Panc1 (cell line): Measurements from ENCODE around the gene PRKD1.

Experiments used
- CTCF ChIP-seq: fragments of 450-650 bp; IDR thresholded peaks from 2 replicates; pipeline ENCODE4 v1.5.1; 2017; ENCODE audit warnings: mild to moderate bottlenecking
- POLR2AphosphoS5 ChIP-seq: IDR thresholded peaks from 2 replicates; pipeline ENCODE4 v1.6.1; 2012; ENCODE audit warnings: mild to moderate bottlenecking, low read depth, low read length, moderate library complexity
- REST ChIP-seq, 2 experiments: IDR thresholded peaks; 2 replicates each; pipeline ENCODE4 v1.6.1; 2011 to 2012; ENCODE audit warnings: low read depth in 2 of 2, control low read depth in 1 of 2, low read length in 1 of 2, mild to moderate bottlenecking in 1 of 2, moderate library complexity in 1 of 2; ENCODE audit not compliant: insufficient read depth in 1 of 2
- TCF7L2 ChIP-seq: IDR thresholded peaks from 2 replicates; pipeline ENCODE4 v1.6.1; 2011; ENCODE audit warnings: mild to moderate bottlenecking, low read depth, low read length, inconsistent platforms

- TF ChIP-seq POLR2AphosphoS5: no peak
- no peak for TF ChIP-seq CTCF
- TF ChIP-seq TCF7L2: no peak
- no peak for TF ChIP-seq REST (IDR thresholded peaks at IDR 0.05; ENCODE audit: insufficient read depth in 1 of 2, low read depth in 2 of 2, low read length in 1 of 2)
Observed at GRCh38 chr14:29645117-29645516, 282.5 kb downstream of the PRKD1 start.
